Measurements from ENCODE around the gene NHSL2.

The NHSL2 gene

DNA sequence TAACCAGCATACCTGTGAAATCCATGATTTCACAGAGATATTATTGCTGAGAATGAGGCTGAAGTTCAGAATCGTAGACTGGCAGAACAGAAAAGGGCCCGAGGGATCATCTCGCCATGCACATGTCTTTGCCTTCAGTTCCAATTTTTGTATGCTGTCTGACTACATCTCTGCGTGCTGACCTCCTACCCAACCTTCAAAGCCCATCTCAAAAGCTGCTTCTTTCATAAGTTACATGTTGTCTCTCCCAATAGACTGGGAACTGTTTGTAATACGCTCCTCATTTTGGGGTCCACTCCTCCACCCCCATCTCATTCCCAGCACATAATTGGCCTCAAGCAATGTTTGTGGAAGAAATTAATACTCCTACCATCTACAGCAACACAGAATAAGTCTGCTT is 142.9 kb downstream of the NHSL2 start:
- Histone ChIP-seq H3K23ac (ENCODE audit: low read length in 2 of 2) (no peak overlapping the region), H3K14ac (ENCODE audit: low read length in 2 of 2) (no peak overlapping the region), H2AK5ac (ENCODE audit: low read length, severe bottlenecking) (no peak overlapping the region), H3K18ac (ENCODE audit: low read depth in 1 of 2, low read length in 2 of 2) (no peak overlapping the region), H3K4me3 (ENCODE audit: insufficient read depth in 1 of 2, low read depth in 1 of 2, low read length in 2 of 2) (no peak overlapping the region), H3K9me3 (ENCODE audit: control insufficient read depth, low read length) (no peaks in the 10 kb centered on the region), H3K27me3 (ENCODE audit: control insufficient read depth in 1 of 2, insufficient read depth in 1 of 2, low read length in 2 of 2) (peaks cover 0 to 69% of the 10 kb centered on the region in 2 experiments), H2AFZ (ENCODE audit: low read depth, low read length) (no peak overlapping the region), H2BK120ac (ENCODE audit: low read depth, low read length) (no peak overlapping the region), H3K79me1 (replicated peaks; ENCODE audit: low read length, poor library complexity, severe bottlenecking) (no peaks in the 10 kb centered on the region), H2BK12ac (ENCODE audit: low read length in 2 of 2) (no peak overlapping the region), H4K91ac (ENCODE audit: low read length) (no peak overlapping the region), H3K27ac (ENCODE audit: low read length, poor library complexity, severe bottlenecking) (no peak overlapping the region), H3K36me3 (ENCODE audit: control insufficient read depth in 1 of 2, insufficient read depth in 2 of 2, low read depth in 1 of 2, low read length in 2 of 2) (no peaks in the 10 kb centered on the region), H2BK5ac (ENCODE audit: low read depth, low read length, poor library complexity, severe bottlenecking) (no peak overlapping the region), H3K4me1 (ENCODE audit: control insufficient read depth, insufficient read depth, low read depth, low read length) (peaks cover 4% of the 10 kb centered on the region), H3K9ac (ENCODE audit: low read length) (no peak overlapping the region), H2BK15ac (ENCODE audit: low read depth, poor library complexity, severe bottlenecking) (no peak overlapping the region), H3K4me2 (ENCODE audit: low read length, poor library complexity, severe bottlenecking) (no peak overlapping the region), H3K4ac (ENCODE audit: low read depth in 1 of 2, low read length in 2 of 2) (no peak overlapping the region), H4K8ac (ENCODE audit: low read length) (no peak overlapping the region)
- 94% methylated on average over 5 of the region's 5 CpGs for WGBS
- DNase-seq: no peak

DNA sequence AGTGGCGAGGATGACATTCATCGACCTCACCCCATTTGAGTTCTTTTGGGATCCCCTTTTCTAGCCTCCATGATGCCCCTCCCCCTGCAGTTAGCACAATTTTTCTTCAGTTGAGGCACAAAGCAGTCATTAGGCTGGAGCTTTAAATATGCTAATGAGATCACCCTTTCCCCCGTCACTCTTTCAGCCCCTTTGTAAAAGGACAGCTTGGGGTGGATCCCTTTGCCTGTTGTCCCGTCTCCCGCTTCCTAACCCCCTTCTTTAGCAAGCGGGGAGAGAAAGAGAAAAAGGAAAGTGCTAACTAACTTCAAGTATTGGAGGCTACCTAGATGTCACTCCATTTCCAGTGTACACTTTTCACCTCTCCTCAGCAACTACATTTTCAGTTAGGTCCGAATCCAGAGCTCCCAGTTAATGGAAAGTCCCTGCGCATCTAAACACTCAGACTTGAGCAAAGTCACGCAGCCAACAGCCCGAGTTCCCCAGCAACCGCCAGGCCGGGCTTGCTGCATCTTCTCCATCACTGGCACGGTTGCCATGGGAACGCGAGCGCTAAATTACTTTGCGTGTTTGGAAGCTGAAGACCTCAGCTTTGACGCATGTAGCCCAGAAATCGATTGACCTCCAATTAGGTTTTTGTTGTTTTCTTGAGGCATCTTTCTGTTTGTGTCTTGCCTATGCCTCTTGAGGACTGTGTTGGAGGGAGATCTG is 144.3 kb downstream of the NHSL2 start:
- no peak for DNase-seq
- Histone ChIP-seq H2BK5ac (ENCODE audit: low read depth, low read length, poor library complexity, severe bottlenecking) (no peak overlapping the region), H3K27ac (ENCODE audit: low read length, poor library complexity, severe bottlenecking) (no peak overlapping the region), H3K9me3 (ENCODE audit: control insufficient read depth, low read length) (no peaks in the 10 kb centered on the region), H2AFZ (ENCODE audit: low read depth, low read length) (no peak overlapping the region), H3K4me3 (ENCODE audit: insufficient read depth in 1 of 2, low read depth in 1 of 2, low read length in 2 of 2) (no peak overlapping the region), H2BK12ac (ENCODE audit: low read length in 2 of 2) (no peak overlapping the region), H2AK5ac (ENCODE audit: low read length, severe bottlenecking) (no peak overlapping the region), H4K8ac (ENCODE audit: low read length) (no peak overlapping the region), H3K23ac (ENCODE audit: low read length in 2 of 2) (no peak overlapping the region), H2BK120ac (ENCODE audit: low read depth, low read length) (no peak overlapping the region), H2BK15ac (ENCODE audit: low read depth, poor library complexity, severe bottlenecking) (no peak overlapping the region), H3K4me2 (ENCODE audit: low read length, poor library complexity, severe bottlenecking) (no peak overlapping the region), H3K4me1 (ENCODE audit: control insufficient read depth, insufficient read depth, low read depth, low read length) (peaks cover 4% of the 10 kb centered on the region), H3K4ac (ENCODE audit: low read depth in 1 of 2, low read length in 2 of 2) (no peak overlapping the region), H4K91ac (ENCODE audit: low read length) (no peak overlapping the region), H3K36me3 (ENCODE audit: control insufficient read depth in 1 of 2, insufficient read depth in 2 of 2, low read depth in 1 of 2, low read length in 2 of 2) (no peaks in the 10 kb centered on the region), H3K9ac (ENCODE audit: low read length) (no peak overlapping the region), H3K79me1 (replicated peaks; ENCODE audit: low read length, poor library complexity, severe bottlenecking) (peaks cover 1% of the 10 kb centered on the region), H3K14ac (ENCODE audit: low read length in 2 of 2) (no peak overlapping the region), H3K27me3 (ENCODE audit: control insufficient read depth in 1 of 2, insufficient read depth in 1 of 2, low read length in 2 of 2) (peaks cover 0 to 74% of the 10 kb centered on the region in 2 experiments), H3K18ac (ENCODE audit: low read depth in 1 of 2, low read length in 2 of 2) (no peak overlapping the region)
- WGBS: 85% methylated on average over 15 of the region's 19 CpGs

DNA sequence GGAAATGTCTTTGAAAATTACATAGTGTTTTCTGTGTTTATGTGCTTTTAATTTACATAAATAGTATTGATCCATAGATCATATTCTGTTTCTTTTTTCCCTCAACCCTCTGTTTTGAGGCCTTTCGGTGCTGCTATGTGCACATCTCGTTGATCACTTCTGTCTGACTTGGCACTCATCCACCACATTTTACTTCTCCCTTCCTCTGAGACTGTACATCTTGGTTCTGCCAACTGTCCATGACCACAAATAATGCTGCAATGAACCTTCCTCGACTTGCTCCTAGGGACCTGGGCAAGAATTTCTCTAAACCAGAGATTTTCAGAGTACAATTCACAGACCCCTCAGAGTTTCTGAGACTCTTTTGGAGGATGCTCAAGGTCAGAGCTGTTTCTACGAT is 146.7 kb downstream of the NHSL2 start:
- Histone ChIP-seq H3K14ac (ENCODE audit: low read length in 2 of 2) (no peak overlapping the region), H2BK15ac (ENCODE audit: low read depth, poor library complexity, severe bottlenecking) (no peak overlapping the region), H3K27me3 (ENCODE audit: control insufficient read depth in 1 of 2, insufficient read depth in 1 of 2, low read length in 2 of 2) (peaks cover 0 to 70% of the 10 kb centered on the region in 2 experiments), H4K8ac (ENCODE audit: low read length) (no peak overlapping the region), H3K4me1 (ENCODE audit: control insufficient read depth, insufficient read depth, low read depth, low read length) (peaks cover 4% of the 10 kb centered on the region), H3K9me3 (ENCODE audit: control insufficient read depth, low read length) (no peaks in the 10 kb centered on the region), H3K9ac (ENCODE audit: low read length) (no peak overlapping the region), H3K23ac (ENCODE audit: low read length in 2 of 2) (no peak overlapping the region), H2BK12ac (ENCODE audit: low read length in 2 of 2) (no peak overlapping the region), H2BK120ac (ENCODE audit: low read depth, low read length) (no peak overlapping the region), H3K4ac (ENCODE audit: low read depth in 1 of 2, low read length in 2 of 2) (no peak overlapping the region), H2AFZ (ENCODE audit: low read depth, low read length) (no peak overlapping the region), H3K18ac (ENCODE audit: low read depth in 1 of 2, low read length in 2 of 2) (no peak overlapping the region), H2BK5ac (ENCODE audit: low read depth, low read length, poor library complexity, severe bottlenecking) (no peak overlapping the region), H3K27ac (ENCODE audit: low read length, poor library complexity, severe bottlenecking) (no peak overlapping the region), H3K79me1 (replicated peaks; ENCODE audit: low read length, poor library complexity, severe bottlenecking) (peaks cover 1% of the 10 kb centered on the region), H4K91ac (ENCODE audit: low read length) (no peak overlapping the region), H2AK5ac (ENCODE audit: low read length, severe bottlenecking) (no peak overlapping the region), H3K36me3 (ENCODE audit: control insufficient read depth in 1 of 2, insufficient read depth in 2 of 2, low read depth in 1 of 2, low read length in 2 of 2) (no peaks in the 10 kb centered on the region), H3K4me3 (ENCODE audit: insufficient read depth in 1 of 2, low read depth in 1 of 2, low read length in 2 of 2) (no peak overlapping the region), H3K4me2 (ENCODE audit: low read length, poor library complexity, severe bottlenecking) (no peak overlapping the region)
- WGBS: 93% methylated on average over 3 of the region's 4 CpGs
- DNase-seq: no peak

DNA sequence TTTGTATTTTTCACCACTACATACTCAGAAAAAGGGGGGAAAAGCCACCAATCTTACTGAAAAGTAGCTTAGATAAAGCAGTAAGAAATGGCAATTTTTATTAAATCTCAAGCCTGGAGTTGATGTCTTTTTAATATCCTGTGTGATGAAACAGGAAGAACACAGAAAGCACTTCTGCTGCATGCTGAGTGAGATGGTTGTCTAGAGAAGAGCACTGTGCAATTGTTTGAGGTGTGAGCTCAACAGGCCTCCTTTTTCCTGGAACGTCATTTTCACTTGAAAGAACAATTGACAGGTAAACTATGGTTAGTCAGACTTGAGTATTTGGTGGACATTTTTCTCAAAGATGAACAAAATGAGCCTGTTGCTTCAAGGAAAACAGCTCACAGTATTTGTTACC is 147.2 kb downstream of the NHSL2 start:
- H2BK120ac ChIP-seq (ENCODE audit: low read depth, low read length): no peak overlapping the region
- H4K91ac ChIP-seq (ENCODE audit: low read length): no peak overlapping the region
- no CpG with 5 or more reads among the region's 1 CpG for WGBS
- no peaks in the 10 kb centered on the region for H3K9me3 ChIP-seq (ENCODE audit: control insufficient read depth, low read length)
- H2AK5ac ChIP-seq (ENCODE audit: low read length, severe bottlenecking): no peak overlapping the region
- no peak overlapping the region for H4K8ac ChIP-seq (ENCODE audit: low read length)
- no peak for DNase-seq
- no peak overlapping the region for H2BK15ac ChIP-seq (ENCODE audit: low read depth, poor library complexity, severe bottlenecking)
- H3K18ac ChIP-seq (ENCODE audit: low read depth in 1 of 2, low read length in 2 of 2): no peak overlapping the region
- no peaks in the 10 kb centered on the region for H3K36me3 ChIP-seq (ENCODE audit: control insufficient read depth in 1 of 2, insufficient read depth in 2 of 2, low read depth in 1 of 2, low read length in 2 of 2)
- H2BK12ac ChIP-seq (ENCODE audit: low read length in 2 of 2): no peak overlapping the region
- no peak overlapping the region for H3K27ac ChIP-seq (ENCODE audit: low read length, poor library complexity, severe bottlenecking)
- no peak overlapping the region for H3K9ac ChIP-seq (ENCODE audit: low read length)
- H3K14ac ChIP-seq (ENCODE audit: low read length in 2 of 2): no peak overlapping the region
- H3K4me2 ChIP-seq (ENCODE audit: low read length, poor library complexity, severe bottlenecking): no peak overlapping the region
- H3K23ac ChIP-seq (ENCODE audit: low read length in 2 of 2): no peak overlapping the region
- H3K4me1 ChIP-seq (ENCODE audit: control insufficient read depth, insufficient read depth, low read depth, low read length): peaks cover 2% of the 10 kb centered on the region
- H3K79me1 ChIP-seq (replicated peaks; ENCODE audit: low read length, poor library complexity, severe bottlenecking): peaks cover 1% of the 10 kb centered on the region
- peaks cover 0 to 66% of the 10 kb centered on the region in 2 experiments for H3K27me3 ChIP-seq (ENCODE audit: control insufficient read depth in 1 of 2, insufficient read depth in 1 of 2, low read length in 2 of 2)
- no peak overlapping the region for H2AFZ ChIP-seq (ENCODE audit: low read depth, low read length)
- H2BK5ac ChIP-seq (ENCODE audit: low read depth, low read length, poor library complexity, severe bottlenecking): no peak overlapping the region
- H3K4ac ChIP-seq (ENCODE audit: low read depth in 1 of 2, low read length in 2 of 2): no peak overlapping the region
- H3K4me3 ChIP-seq (ENCODE audit: insufficient read depth in 1 of 2, low read depth in 1 of 2, low read length in 2 of 2): no peak overlapping the region

All from mesenchymal stem cell (in vitro differentiated cells and primary cell).